OCI-LY3 (cell line): ENCODE results near the gene TMEM132D.

Source experiments
- H2AFZ ChIP-seq: fragments of 200-600, 300-600 bp; shearing (Covaris generic); 2 replicates; pipeline ENCODE4 v1.6.0; 2014; ENCODE audit warnings: antibody characterized with exemption, low read depth, low read length
- H3K27ac ChIP-seq: fragments of 200-600, 300-600 bp; sonication (generic); 2 replicates; pipeline ENCODE4 v1.5.1; 2014; ENCODE audit warnings: mild to moderate bottlenecking, low read length, moderate library complexity, mixed read lengths
- H3K27me3 ChIP-seq: fragments of 200-600, 300-600 bp; sonication (generic); 2 replicates; pipeline ENCODE4 v1.6.1; 2014; ENCODE audit warnings: low read depth, low read length, mixed read lengths
- H3K36me3 ChIP-seq: fragments of 200-600, 300-600 bp; sonication (generic); replicated peaks from 2 replicates; pipeline ENCODE3; 2014; ENCODE audit warnings: low read depth, low read length, mixed read lengths
- H3K4me1 ChIP-seq: fragments of 300-600, 200-600 bp; sonication (generic); 2 replicates; pipeline ENCODE4 v1.6.1; 2014; ENCODE audit warnings: low read length, mixed read lengths
- H3K4me2 ChIP-seq: fragments of 200-600, 300-600 bp; sonication (generic); 2 replicates; pipeline ENCODE4 v1.6.1; 2014; ENCODE audit warnings: low read length, mixed read lengths
- H3K4me3 ChIP-seq: fragments of 300-600, 200-600 bp; sonication (generic); 2 replicates; pipeline ENCODE4 v1.5.1; 2014; ENCODE audit warnings: antibody characterized with exemption, mild to moderate bottlenecking, low read length, moderate library complexity
- H3K79me2 ChIP-seq: fragments of 300-600, 200-600 bp; shearing (Covaris generic); 2 replicates; pipeline ENCODE4 v1.6.1; 2014; ENCODE audit warnings: mild to moderate bottlenecking, low read length, mixed read lengths
- H3K9ac ChIP-seq: fragments of 300-600, 200-600 bp; shearing (Covaris generic); 2 replicates; pipeline ENCODE4 v1.6.0; 2014; ENCODE audit warnings: mild to moderate bottlenecking, low read length, moderate library complexity
- H3K9me3 ChIP-seq: fragments of 200-600, 300-600 bp; shearing (Covaris generic); 2 replicates; pipeline ENCODE4 v1.6.1; 2014; ENCODE audit warnings: low read length, mixed read lengths; ENCODE audit not compliant: insufficient read depth
- H4K20me1 ChIP-seq: fragments of 200-600, 300-600 bp; sonication (generic); 2 replicates; pipeline ENCODE4 v1.6.1; 2016; ENCODE audit warnings: low read length, mixed read lengths; ENCODE audit not compliant: insufficient read depth
- EZH2phosphoT487 ChIP-seq: fragments of 200-600 bp; shearing (Covaris generic); IDR thresholded peaks from 2 replicates; pipeline ENCODE4 v1.6.1; 2018; ENCODE audit warnings: antibody characterized with exemption, mixed run types, low read depth
- TF ChIP-seq, protein P1 (sequence below): fragments of 200-600, 300-600 bp; sonication (generic); IDR thresholded peaks from 2 replicates; pipeline ENCODE4 v1.5.1; 2014; ENCODE audit warnings: antibody characterized with exemption, low read length, low read depth

The TMEM132D gene

DNA sequence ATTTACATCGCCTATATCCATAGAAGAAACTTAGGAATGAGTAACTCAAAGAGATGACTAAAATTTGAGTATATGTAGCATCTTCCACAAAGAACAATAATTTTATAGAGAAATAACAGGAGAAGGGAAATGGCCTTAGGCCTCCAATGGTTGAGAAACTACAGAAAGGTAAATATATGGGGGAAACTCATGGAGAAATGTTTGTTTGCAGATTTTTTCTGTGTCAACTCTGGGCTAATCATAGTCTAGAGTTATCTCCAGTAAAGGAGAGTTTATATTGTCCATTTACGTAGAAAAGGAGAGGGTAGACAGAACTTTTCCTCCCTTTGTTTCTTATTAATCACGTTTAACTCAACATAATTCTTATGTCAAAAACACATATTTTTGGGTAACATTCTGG, 806.4 kb downstream of the TMEM132D start:
- Histone ChIP-seq H3K4me1 (no peaks in the 10 kb centered on the region), H2AFZ (no peak overlapping the region)
- TF ChIP-seq, protein P1, sequence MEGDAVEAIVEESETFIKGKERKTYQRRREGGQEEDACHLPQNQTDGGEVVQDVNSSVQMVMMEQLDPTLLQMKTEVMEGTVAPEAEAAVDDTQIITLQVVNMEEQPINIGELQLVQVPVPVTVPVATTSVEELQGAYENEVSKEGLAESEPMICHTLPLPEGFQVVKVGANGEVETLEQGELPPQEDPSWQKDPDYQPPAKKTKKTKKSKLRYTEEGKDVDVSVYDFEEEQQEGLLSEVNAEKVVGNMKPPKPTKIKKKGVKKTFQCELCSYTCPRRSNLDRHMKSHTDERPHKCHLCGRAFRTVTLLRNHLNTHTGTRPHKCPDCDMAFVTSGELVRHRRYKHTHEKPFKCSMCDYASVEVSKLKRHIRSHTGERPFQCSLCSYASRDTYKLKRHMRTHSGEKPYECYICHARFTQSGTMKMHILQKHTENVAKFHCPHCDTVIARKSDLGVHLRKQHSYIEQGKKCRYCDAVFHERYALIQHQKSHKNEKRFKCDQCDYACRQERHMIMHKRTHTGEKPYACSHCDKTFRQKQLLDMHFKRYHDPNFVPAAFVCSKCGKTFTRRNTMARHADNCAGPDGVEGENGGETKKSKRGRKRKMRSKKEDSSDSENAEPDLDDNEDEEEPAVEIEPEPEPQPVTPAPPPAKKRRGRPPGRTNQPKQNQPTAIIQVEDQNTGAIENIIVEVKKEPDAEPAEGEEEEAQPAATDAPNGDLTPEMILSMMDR, result no peak
- no peak for TF ChIP-seq EZH2phosphoT487

DNA sequence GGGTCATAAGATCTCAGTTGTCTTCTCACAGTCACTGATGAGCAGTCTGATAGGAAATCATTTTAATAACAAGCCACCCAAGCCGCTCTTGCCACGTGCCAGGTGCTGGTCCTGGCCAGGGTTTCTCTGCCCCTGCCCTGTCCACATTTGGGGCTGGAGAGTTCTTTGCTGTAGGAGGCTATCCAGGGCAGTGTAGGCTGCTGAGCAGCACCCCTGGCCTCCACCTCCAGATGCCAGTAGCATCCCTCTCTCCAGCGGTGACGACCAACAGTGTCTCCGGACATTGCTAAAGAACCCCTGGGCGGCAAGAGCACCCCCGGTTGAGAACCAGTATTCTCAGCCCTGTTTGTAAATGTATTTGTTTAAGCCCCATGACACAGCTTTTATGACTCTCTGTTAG, 806.9 kb downstream of the TMEM132D start:
- TF ChIP-seq, protein P1, result no peak
- no peak for TF ChIP-seq EZH2phosphoT487
- no peaks in the 10 kb centered on the region for H3K36me3 ChIP-seq
- H3K4me2 ChIP-seq, result no peak overlapping the region
- no peak overlapping the region for H3K9ac ChIP-seq
- no peaks in the 10 kb centered on the region for H3K9me3 ChIP-seq
- H3K4me3 ChIP-seq, result no peak overlapping the region
- no peak overlapping the region for H2AFZ ChIP-seq
- H4K20me1 ChIP-seq, result no peaks in the 10 kb centered on the region
- no peaks in the 10 kb centered on the region for H3K27me3 ChIP-seq
- no peaks in the 10 kb centered on the region for H3K4me1 ChIP-seq
- H3K79me2 ChIP-seq, result no peaks in the 10 kb centered on the region
- no peak overlapping the region for H3K27ac ChIP-seq

More for the DNA sequence above, 806.4 kb downstream of the TMEM132D start:
- Histone ChIP-seq H3K9me3 (no peaks in the 10 kb centered on the region), H4K20me1 (no peaks in the 10 kb centered on the region), H3K4me3 (no peak overlapping the region), H3K79me2 (no peaks in the 10 kb centered on the region), H3K27me3 (no peaks in the 10 kb centered on the region), H3K4me2 (no peak overlapping the region), H3K9ac (no peak overlapping the region), H3K27ac (no peak overlapping the region), H3K36me3 (no peaks in the 10 kb centered on the region)

DNA sequence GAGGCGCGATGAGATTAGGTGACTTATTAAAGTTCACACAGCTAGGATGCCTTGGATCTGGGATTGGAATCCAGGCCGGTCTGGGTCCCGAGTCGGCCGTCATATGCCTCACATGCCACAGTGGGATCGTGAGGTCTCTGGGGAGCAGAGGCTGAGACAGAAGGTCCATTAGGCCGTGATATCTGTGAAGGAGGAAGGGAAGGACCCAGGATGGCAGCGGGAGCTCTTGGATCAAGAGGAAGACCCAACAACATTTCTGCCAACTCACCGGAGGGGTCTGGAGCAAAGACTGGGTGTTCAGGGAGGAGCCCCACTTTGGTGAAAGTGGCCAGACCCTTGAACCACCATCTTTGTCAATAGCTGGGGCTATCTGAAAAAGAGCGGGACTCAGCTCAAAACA, 807.6 kb downstream of the TMEM132D start:
- no peak overlapping the region for H2AFZ ChIP-seq
- no peak overlapping the region for H3K27ac ChIP-seq
- no peaks in the 10 kb centered on the region for H3K9me3 ChIP-seq
- no peak overlapping the region for H3K9ac ChIP-seq
- no peaks in the 10 kb centered on the region for H4K20me1 ChIP-seq
- TF ChIP-seq EZH2phosphoT487, result no peak
- TF ChIP-seq, protein P1, result no peak
- H3K4me2 ChIP-seq, result no peak overlapping the region
- H3K36me3 ChIP-seq, result no peaks in the 10 kb centered on the region
- H3K27me3 ChIP-seq, result no peaks in the 10 kb centered on the region
- H3K4me3 ChIP-seq, result no peak overlapping the region
- no peaks in the 10 kb centered on the region for H3K79me2 ChIP-seq
- no peaks in the 10 kb centered on the region for H3K4me1 ChIP-seq

DNA sequence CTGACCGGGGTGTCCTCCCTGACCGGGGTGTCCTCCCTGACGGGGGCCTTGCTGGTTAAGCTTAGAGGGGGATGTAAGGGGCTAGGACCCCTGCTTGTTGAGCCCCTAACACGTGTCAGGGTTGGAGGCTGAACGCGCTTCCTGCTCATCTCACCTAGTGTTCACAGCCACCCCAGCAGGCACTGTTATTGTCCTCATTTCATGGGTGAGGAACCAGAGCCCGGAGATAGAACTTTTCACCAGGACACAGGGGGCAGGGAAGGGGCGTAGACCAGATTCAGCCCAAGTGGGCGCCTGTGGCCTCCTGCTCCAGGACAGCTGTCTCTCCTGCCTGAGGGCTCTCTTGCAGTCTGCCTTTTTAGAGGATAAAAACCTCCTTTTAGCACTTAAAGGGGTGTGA, 814.2 kb downstream of the TMEM132D start:
- Histone ChIP-seq H3K79me2 (no peaks in the 10 kb centered on the region), H3K9me3 (no peaks in the 10 kb centered on the region), H3K27me3 (no peaks in the 10 kb centered on the region), H3K4me3 (no peak overlapping the region), H3K27ac (no peak overlapping the region), H3K36me3 (no peaks in the 10 kb centered on the region), H2AFZ (no peak overlapping the region), H3K4me2 (no peak overlapping the region), H3K4me1 (no peaks in the 10 kb centered on the region), H3K9ac (no peak overlapping the region), H4K20me1 (no peaks in the 10 kb centered on the region)
- no peak for TF ChIP-seq EZH2phosphoT487
- TF ChIP-seq, protein P1, result no peak
